Sigmoid colon (tissue), 4 donors: ENCODE measurements around the gene TTC39A.

Experiments used
- EP300 ChIP-seq, 4 donors: sonication (generic); formaldehyde crosslinking; IDR thresholded peaks; one replicate each; pipeline ENCODE4 v1.6.1; 2017; ENCODE audit warnings: antibody characterized with exemption in 4 of 4
- POLR2A ChIP-seq, 2 donors: fragments of 450-650 bp; IDR thresholded peaks; one replicate each; pipeline ENCODE4 v1.6.1; 2016; ENCODE audit warnings: antibody characterized with exemption in 2 of 2, mild to moderate bottlenecking in 2 of 2, moderate library complexity in 2 of 2

DNA sequence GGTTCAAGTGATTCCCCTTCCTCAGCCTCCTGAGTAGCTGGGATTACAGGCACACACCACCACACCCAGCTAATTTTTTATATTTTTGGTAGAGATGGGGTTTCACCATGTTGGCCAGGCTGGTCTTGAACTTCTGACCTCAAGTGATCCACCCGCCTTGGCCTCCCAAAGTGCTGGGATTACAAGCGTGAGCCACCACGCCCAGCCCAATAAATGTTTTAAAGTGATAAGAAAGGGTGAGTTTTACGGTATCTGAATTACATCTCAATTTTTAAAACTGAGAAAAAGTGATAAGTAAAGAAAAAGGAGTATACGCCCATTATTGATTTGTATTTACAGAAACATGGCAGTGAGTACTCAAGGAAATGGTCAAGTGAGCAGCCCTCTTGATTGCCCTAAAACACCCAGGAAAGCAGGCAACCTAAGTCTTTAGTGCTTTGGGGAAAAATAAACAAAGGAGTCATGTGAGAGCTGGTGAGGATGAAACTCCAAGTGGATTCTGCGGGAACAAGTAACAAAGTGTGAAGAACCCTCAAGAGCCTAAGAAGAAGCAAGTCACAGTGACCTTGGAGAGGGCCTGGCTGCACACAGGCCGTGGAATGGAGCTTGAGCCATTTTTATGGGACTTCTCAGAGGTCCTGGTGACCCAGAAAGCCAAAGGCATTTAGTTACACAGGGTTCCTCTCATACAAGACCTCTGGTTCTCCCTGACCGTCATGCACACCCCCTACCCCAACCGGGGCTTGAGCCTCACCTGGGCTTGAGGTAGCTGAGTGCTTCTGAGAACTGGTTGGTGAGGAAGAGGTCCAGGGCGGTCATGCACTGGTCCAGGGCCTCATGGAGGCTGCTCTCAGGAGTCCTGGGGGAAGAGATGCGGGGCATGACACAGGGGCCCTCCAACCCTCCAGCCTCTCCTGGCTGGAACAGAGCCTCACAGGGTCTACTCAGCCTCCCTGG is 9.1 kb downstream of the TTC39A start:
- TF ChIP-seq EP300 (IDR thresholded peaks at IDR 0.05) (no peak), POLR2A (IDR thresholded peaks at IDR 0.05) (no peak)
